NCI-H128 (cell line): ENCODE results near the gene TACC2.
"Not testable (repeated sequence)": the region's sequence is repeated elsewhere in the genome, so short reads cannot be mapped to it uniquely, and the experiment has no call there.

Experiments
- DNase-seq: peaks from one replicate; lab custom pipeline; 2025; ENCODE audit not compliant: unreplicated experiment; lab: John Stamatoyannopoulos, UW

The TACC2 gene

GRCh38 chr10:122056431-122057094 lies 67.6 kb downstream of the TACC2 start:
- DNase-seq = no peak

GRCh38 chr10:122057841-122058413 lies 69.0 kb downstream of the TACC2 start:
- DNase-seq = no peak

- no peak for DNase-seq
Measured at GRCh38 chr10:122060250-122060649, 71.3 kb downstream of the TACC2 start.

GRCh38 chr10:122062831-122063674 lies 74.1 kb downstream of the TACC2 start:
- no peak for DNase-seq

GRCh38 chr10:122066337-122066939 lies 77.5 kb downstream of the TACC2 start:
- not testable (repeated sequence) for DNase-seq

- no peak for DNase-seq
Measured at GRCh38 chr10:122068844-122069243, 79.9 kb downstream of the TACC2 start.

- no peak for DNase-seq
Measured at GRCh38 chr10:122072491-122072890, 83.5 kb downstream of the TACC2 start.

- no peak for DNase-seq
Measured at GRCh38 chr10:122073508-122073907, 84.5 kb downstream of the TACC2 start.

GRCh38 chr10:122075171-122075570 lies 86.2 kb downstream of the TACC2 start:
- DNase-seq = no peak

- not testable (repeated sequence) for DNase-seq
Measured at GRCh38 chr10:122075876-122076275, 86.9 kb downstream of the TACC2 start.

GRCh38 chr10:122077311-122077875 lies 88.4 kb downstream of the TACC2 start:
- no peak for DNase-seq

- DNase-seq = no peak
Measured at GRCh38 chr10:122078326-122078725, 89.4 kb downstream of the TACC2 start.

- DNase-seq = no peak
Measured at GRCh38 chr10:122078965-122079795, 90.2 kb downstream of the TACC2 start.

GRCh38 chr10:122082616-122083477 lies 93.9 kb downstream of the TACC2 start:
- DNase-seq = no peak

GRCh38 chr10:122083478-122084025 lies 94.6 kb downstream of the TACC2 start:
- DNase-seq = no peak

GRCh38 chr10:122084286-122085041 lies 95.5 kb downstream of the TACC2 start:
- no peak for DNase-seq

GRCh38 chr10:122085423-122085911 lies 96.5 kb downstream of the TACC2 start:
- no peak for DNase-seq
